BJ (cell line): Measurements from ENCODE around the gene ARHGAP5. TPM values are rescaled to one million over a fixed set of nuclear protein-coding genes. Genes with fewer than 3 reads are reported as not detected.
"Not testable (repeated sequence)": the region's sequence is repeated elsewhere in the genome, so short reads cannot be mapped to it uniquely, and the experiment has no call there.

Source experiments
- CTCF ChIA-PET: fragments of 350-600 bp; formaldehyde crosslinking; extraction: SDS; loops from one replicate; lab custom pipeline; 2021; ENCODE audit warnings: antibody characterized with exemption, inconsistent platforms; lab: Yijun Ruan, JAX
- POLR2A ChIA-PET: fragments of 300-600 bp; sonication (Branson Sonifier 250); formaldehyde crosslinking; extraction: SDS; loops from one replicate; lab custom pipeline; 2021; ENCODE audit warnings: antibody characterized with exemption; lab: Charles Lee
- DNase-seq: peaks from one replicate; pipeline ENCODE4 v3.0.0-alpha.2; 2011; ENCODE audit warnings: low read depth
- H3K27me3 ChIP-seq: 2 replicates; pipeline ENCODE4 v1.6.0; 2011; ENCODE audit warnings: low read length; ENCODE audit not compliant: control insufficient read depth, insufficient read depth
- H3K36me3 ChIP-seq: 2 replicates; pipeline ENCODE4 v1.5.1; 2011; ENCODE audit warnings: low read length; ENCODE audit not compliant: control insufficient read depth, insufficient read depth
- H3K4me3 ChIP-seq: 2 replicates; pipeline ENCODE4 v1.5.1; 2011; ENCODE audit warnings: low read depth, mild to moderate bottlenecking, control low read depth, low read length
- polyA plus RNA-seq: library from polyadenylated mRNA; depleted of rRNA; stranded (reverse); fragments of >200 nt; gene quantifications from 2 replicates; pipeline ENCODE4 v1.2.3, GENCODE V29; 2011
- TF ChIP-seq, protein P1 (sequence below): IDR thresholded peaks from 2 replicates; pipeline ENCODE4 v1.5.1; 2011; ENCODE audit warnings: low read depth, mild to moderate bottlenecking, control low read depth, inconsistent platforms, low read length, moderate library complexity; ENCODE audit not compliant: insufficient read depth

The ARHGAP5 gene
- polyA plus RNA-seq, 1 experiment: 17.4 TPM

DNA sequence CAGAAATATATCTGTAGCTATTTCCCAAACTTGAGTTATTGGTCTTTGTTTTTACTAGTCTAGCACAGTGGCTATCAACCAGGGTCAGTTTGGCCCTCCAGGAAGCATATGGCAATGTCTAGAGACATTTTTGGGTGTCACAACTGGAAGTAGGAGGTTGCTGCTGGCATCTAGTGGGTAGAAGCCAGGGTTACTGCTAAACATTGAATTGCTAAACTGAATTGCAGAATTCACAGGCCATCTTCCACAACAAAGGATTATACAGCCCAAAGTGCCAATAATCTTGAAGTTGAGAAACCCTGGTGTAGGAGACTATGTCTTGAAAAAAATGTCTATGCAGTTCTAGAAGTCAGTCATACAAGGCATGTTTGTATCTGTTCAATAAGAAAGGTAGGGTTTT lies 27.7 kb downstream of the ARHGAP5 start:
- POLR2A ChIA-PET: no interaction called here
- Histone ChIP-seq H3K4me3 (no peak overlapping the region), H3K36me3 (no peaks in the 10 kb centered on the region; the same call in 1 of the 2 replicates), H3K27me3 (no peaks in the 10 kb centered on the region)
- CTCF ChIA-PET: no interaction called here
- DNase-seq: no peak
- TF ChIP-seq, protein P1, sequence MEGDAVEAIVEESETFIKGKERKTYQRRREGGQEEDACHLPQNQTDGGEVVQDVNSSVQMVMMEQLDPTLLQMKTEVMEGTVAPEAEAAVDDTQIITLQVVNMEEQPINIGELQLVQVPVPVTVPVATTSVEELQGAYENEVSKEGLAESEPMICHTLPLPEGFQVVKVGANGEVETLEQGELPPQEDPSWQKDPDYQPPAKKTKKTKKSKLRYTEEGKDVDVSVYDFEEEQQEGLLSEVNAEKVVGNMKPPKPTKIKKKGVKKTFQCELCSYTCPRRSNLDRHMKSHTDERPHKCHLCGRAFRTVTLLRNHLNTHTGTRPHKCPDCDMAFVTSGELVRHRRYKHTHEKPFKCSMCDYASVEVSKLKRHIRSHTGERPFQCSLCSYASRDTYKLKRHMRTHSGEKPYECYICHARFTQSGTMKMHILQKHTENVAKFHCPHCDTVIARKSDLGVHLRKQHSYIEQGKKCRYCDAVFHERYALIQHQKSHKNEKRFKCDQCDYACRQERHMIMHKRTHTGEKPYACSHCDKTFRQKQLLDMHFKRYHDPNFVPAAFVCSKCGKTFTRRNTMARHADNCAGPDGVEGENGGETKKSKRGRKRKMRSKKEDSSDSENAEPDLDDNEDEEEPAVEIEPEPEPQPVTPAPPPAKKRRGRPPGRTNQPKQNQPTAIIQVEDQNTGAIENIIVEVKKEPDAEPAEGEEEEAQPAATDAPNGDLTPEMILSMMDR: no peak

DNA sequence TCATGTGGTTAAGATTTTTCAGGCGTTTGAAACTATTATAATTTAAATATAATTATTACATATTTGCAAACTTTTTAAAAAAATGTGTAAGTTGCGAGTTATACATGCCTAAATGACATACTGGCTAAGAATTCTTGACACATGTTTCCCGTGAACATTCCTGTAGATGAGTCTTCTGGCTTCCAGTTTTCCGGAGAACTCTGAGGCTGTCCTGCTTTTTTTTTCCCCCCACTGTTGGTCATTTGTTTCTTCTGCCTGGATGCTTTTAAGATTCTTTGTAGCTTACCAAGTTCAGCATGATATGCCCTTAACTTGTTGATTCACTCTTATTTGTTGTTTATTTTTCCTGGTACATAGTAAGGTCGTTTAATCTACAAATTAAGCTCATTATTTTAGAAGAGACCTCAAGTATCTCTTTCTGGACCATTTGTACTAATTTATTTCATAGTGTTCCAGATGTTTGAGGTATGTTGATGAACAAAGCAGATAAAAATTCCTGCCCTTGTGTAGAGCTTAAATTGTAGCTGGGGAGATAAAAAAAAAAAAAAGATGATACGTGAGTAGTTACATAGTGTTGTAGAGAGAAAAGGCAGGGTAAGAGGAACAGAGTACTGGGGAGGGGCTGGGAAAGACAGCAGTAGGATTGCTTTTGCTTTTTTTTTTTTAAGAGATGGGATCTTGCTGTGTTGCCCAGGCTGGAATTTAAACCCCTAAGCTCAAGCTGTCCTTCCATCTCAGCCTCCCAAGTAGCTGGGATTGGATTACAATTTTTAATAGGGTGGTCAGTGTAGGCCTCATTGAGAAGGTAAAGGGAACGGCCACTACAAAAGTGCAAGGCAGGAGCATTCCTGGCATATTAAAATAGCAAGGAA lies 32.8 kb downstream of the ARHGAP5 start:
- DNase-seq: peak; percentile 58
- TF ChIP-seq, protein P1: no peak
- H3K36me3 ChIP-seq: no peaks in the 10 kb centered on the region; the same call in 1 of the 2 replicates
- POLR2A ChIA-PET: no interaction called here
- no peak overlapping the region for H3K4me3 ChIP-seq
- H3K27me3 ChIP-seq: no peaks in the 10 kb centered on the region
- CTCF ChIA-PET: interaction anchor here (0.7 to 1.3 kb wide), 3 partner anchors 29 to 142 kb away, joined by 3 read pairs; no protein-coding TSS in a partner anchor

DNA sequence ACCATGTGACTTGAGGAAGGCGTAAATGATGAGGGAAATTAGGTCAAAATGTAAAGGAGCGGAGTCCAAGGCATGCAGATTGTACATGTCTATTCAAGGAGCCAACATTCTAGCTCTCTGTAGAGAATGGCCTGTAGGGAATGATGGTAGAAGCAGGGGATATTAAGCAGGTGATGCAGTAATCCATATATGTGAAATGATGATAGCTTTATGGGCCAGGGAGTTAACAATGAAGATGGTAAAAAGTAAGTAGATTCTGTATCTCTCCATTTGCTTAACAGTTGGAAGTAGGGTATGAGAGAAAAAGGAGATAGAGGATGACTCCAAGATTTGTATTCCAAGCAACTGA lies 33.4 kb downstream of the ARHGAP5 start:
- Histone ChIP-seq H3K27me3 (no peaks in the 10 kb centered on the region), H3K36me3 (no peaks in the 10 kb centered on the region; the same call in 1 of the 2 replicates), H3K4me3 (no peak overlapping the region)
- TF ChIP-seq, protein P1: no peak
- DNase-seq: no peak
- POLR2A ChIA-PET: no interaction called here
- CTCF ChIA-PET: interaction anchor here (0.7 to 1.3 kb wide), 3 partner anchors 30 to 141 kb away, joined by 3 read pairs; no protein-coding TSS in a partner anchor

DNA sequence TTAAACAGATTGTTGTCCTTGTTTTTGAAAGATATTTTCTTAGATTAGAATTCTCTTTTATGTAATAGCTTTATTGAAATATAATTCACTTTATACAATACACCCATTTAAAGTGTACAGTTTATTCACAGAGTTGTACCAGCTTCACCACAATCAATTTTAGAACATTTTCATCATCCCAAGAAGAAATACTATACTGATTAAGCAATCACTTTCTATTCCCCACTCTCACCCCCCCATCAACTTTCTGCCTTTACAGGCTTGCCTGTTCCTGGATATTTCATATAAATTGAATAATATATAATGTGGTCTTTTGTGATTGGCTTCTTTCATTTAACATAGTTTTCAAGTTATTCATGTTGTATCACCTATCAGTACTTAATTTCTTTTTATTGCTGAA lies 44.4 kb downstream of the ARHGAP5 start:
- Histone ChIP-seq H3K27me3 (no peaks in the 10 kb centered on the region), H3K36me3 (peaks cover 2% of the 10 kb centered on the region; the same call in 1 of the 2 replicates), H3K4me3 (no peak overlapping the region)
- TF ChIP-seq, protein P1: no peak
- DNase-seq: no peak
- ChIA-PET CTCF (interaction anchor here (0.6 kb wide), 1 partner anchor 1087 kb away, joined by 4 read pairs; no protein-coding TSS in a partner anchor), POLR2A (interaction anchor here (0.7 kb wide), 1 partner anchor 41 kb away, joined by 3 read pairs; no protein-coding TSS in a partner anchor)

DNA sequence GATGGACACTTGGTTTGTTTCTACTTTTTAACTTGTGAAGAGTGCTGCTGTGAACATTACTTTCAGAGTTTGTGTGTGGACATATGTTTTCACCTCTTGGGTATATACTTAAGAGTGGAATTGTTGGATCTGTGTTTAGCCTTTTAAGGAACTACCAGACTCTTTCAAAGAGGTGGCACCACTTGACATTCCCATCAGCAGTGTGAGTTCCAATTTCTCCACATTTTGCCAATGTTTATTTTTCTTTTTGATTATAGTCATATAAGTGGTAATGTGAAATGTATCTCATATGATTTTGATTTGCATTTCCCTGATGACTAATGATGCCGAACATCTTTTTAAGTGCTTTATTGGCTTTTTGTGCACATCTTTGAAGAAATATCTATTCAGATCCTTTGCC lies 44.8 kb downstream of the ARHGAP5 start:
- peak; percentile 25 for DNase-seq
- ChIA-PET CTCF (no interaction called here), POLR2A (interaction anchor here (0.7 kb wide), 1 partner anchor 41 kb away, joined by 3 read pairs; no protein-coding TSS in a partner anchor)
- TF ChIP-seq, protein P1: no peak
- H3K27me3 ChIP-seq: no peaks in the 10 kb centered on the region
- no peak overlapping the region for H3K4me3 ChIP-seq
- peaks cover 2% of the 10 kb centered on the region; the same call in 1 of the 2 replicates for H3K36me3 ChIP-seq

DNA sequence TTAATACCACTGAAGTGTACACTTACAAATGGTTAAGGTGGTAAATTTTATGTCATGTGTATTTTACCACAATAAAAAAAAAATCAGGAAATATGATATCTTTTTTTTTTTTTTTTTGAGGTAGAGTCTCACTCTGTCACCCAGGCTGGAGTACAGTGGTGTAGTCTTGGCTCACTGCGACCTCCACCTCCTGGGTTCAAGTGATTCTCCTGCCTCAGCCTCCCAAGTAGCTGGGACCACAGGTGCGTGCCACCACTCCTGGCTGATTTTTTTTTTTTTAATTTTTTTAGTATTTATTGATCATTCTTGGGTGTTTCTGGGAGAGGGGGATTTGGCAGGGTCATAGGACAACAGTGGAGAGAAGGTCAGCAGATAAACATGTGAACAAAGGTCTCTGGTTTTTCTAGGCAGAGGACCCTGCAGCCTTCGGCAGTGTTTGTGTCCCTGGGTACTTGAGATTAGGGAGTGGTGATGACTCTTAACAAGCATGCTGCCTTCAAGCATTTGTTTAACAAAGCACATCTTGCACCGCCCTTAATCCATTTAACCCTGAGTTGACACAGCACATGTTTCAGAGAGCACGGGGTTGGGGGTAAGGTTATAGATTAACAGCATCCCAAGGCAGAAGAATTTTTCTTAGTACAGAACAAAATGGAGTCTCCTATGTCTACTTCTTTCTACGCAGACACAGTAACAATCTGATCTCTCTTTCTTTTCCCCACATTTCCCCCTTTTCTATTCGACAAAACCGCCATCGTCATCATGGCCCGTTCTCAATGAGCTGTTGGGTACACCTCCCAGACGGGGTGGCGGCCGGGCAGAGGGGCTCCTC lies 50.0 kb downstream of the ARHGAP5 start:
- CTCF ChIA-PET, POLR2A ChIA-PET, DNase-seq, H3K4me3 ChIP-seq, H3K27me3 ChIP-seq, H3K36me3 ChIP-seq: not testable (repeated sequence)
